Activated naive CD8-positive, alpha-beta T cell treated with anti-CD3 and anti-CD28 coated beads, Interleukin-2, amount 50 U/mL, for 16 hours (primary cell): ENCODE data around the gene MAK.
A peak's percentile ranks its signal among the peaks of the same experiment; 100 is the strongest.
"Not testable (repeated sequence)": the region's sequence is repeated elsewhere in the genome, so short reads cannot be mapped to it uniquely, and the experiment has no call there.

Source experiments
- DNase-seq: peaks from one replicate; pipeline ENCODE4 v3.0.0-alpha.2; 2020; ENCODE audit warnings: low read depth, low spot score

The MAK gene

DNA sequence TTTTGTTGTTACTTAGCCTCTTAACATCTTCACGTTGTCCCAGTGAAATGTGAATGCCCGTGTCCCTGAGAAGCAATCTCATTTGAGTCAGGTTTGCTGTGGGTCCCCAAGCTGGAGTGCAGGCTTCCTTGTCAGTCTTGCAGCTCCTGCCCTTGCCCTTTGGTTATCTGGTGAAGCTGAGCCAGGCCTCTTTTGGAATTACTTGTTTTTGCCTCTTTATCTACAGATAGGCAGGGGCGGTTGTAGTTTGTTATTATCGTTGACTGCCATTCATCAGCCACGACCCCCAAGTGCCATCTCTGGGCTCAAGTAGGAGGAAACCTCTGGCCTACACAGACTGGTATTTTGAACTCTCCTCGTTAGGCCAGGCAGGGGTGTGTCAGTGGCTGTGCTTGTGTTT lies 113.3 kb downstream of the MAK start:
- DNase-seq = no peak

DNA sequence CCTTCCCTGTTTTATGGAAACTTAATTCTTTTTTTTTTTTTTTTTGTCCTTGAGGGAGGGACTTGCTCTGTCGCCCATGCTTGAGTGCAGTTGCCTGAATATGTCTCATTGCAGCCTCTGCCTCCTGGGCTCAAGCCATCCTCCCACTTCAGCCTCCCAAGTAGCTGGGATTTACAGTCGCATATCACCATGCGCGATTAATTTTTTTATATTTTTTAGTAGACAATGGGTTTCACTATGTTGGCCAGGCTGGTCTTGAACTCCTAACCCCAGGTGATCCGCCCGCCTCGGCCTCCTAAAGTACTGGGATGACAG lies 114.8 kb downstream of the MAK start:
- DNase-seq = no peak

DNA sequence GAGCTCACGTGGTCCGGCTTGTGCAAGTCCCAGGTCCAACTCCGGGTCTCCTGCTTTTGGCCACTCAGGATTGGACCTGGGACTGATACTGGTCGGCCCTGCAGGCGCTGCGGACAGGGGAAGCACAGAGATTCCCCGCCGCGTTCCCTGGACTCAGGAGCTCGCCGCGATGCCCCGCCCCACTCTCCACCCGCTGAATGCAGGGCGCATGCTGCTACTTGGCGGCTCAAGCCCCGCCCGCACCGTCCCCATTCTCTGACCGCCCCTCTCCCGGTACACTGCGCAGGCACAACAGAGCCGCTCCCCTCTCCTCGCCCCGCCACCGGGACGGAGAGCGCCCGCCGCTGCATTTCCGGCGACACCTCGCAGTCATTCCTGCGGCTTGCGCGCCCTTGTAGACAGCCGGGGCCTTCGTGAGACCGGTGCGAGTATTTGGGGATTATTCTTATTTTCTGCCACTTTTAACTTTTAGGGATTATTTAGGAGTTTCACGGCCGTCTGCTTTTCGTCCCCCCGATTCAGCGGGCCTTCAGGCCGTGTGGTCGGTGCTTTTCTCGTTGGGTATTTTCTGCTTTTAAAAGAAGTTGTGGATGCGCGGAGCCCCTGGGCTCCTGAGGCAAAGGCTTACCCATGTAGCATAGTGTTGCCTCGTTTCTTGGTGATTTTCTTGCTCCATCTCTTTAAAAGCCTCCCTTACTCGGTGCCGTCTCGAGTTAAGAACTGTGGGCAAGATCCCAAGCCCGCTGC lies 115.3 kb downstream of the MAK start, which contains the start of gene TMEM14C:
TSS of gene TMEM14C (plus strand) at position 251 of the 747 bp plus-strand sequence. CDS start 1,544 bp downstream, outside the sequence.
- peak; percentile 64 for DNase-seq

DNA sequence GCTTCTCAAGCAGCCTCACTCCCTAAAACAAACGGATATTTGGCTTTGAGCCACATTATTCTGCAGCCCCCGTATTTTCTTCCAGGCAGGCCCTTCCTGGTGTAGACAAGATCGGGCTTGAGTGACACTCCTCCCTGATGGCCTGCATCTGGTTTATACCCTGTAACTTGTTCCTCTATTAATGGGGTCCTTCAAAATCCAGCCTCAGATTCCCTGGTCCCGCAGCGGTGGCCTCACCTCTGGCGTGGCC lies 115.8 kb downstream of the MAK start:
- DNase-seq = no peak

DNA sequence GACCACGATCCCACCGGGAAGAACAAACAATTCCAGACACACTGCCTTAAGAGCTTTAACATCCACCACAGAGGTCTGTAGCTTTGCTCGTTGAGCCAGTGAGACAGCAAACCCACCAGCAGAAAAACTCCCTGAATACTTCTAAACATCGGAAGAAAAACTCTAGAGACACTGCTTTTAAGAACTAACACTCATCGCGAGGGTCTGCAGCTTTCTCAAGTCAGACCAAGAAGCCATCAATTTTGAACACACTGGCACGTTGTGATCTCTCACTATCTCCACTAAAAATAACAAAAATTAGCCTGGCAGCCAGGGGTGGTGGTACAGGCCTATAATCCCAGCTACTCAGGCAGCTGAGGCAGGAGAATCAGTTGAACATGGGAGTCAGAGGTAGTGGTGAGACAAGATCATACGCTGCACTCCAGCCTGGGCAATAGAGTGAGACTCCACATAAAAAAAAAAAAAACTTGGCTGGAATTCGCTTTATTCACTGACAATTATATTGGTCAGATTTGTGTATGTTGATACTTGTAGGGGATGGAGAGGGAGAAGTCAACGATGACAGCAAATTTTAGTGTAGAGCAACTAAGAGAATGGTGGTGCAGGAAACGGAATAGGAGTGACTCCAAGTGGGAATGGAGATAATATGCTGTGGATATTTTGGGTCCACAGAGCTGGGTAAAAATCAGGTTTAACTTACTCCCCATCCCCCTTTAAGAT lies 116.3 kb downstream of the MAK start:
- no peak for DNase-seq

DNA sequence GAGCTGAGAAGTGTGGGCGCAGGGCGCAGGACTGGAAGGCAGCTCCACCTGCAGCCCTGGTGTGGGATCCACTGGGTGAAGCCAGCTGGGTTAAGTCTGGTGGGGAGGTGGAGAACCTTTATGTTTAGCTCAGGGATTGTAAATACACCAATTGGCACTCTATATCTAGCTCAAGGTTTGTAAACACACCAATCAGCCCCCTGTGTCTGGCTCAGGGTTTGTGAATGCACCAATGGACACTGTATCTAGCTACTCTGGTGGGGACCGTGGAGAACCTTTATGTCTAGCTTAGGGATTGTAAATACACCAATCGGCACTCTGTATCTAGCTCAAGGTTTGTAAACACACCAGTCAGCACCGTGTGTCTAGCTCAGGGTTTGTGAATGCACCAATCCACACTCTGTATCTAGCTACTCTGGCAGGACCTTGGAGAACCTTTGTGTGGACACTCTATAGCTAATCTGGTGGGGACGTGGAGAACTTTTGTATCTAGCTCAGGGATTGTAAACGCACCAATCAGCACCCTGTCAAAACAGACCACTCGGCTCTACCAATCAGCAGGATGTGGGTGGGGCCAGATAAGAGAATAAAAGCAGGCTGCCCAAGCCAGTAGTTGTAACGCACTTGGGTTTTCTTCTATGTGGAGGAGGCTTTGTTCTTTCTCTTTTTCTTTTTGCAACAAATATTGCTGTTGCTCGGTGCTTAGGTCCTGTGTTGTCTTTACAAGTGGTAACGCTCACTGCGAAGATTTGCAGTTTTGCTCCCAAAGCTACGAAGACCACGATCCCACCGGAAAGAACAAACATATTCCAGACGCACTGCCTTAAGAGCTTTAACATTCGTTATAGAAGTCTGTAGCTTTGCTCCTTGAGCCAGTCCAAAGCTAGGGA lies 117.1 kb downstream of the MAK start:
- DNase-seq = not testable (repeated sequence)

DNA sequence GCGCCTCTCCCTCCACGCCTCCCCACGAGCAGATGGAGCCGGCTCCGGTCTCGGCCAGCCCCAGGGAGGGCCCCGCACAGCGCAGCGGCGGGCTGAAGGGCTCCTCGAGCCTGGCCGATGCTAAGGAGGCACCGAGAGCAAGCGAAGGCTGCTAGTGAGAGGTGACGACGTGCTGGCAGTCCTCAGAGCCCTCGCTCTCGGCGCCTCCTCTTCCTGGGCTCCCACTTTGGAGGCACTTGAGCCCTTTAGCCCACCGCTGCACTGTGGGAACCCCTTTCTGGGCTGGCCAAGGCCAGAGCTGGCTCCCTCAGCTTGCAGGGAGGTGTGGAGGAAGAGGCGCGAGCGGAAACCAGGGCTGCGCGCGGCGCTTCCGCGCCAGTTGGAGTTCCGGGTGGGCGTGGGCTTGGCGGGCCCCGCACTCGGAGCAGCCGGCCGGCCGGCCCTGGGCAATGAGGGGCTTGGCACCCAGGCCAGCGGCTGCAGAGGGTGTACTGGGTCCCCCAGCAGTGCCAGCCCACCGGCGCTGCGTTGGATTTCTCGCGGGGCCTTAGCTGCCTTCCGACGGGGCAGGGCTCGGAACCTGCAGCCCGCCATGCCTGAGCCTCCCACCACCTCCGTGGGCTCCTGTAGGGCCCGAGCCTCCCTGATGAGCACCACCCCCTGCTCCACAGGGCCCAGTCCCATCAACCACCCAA lies 117.9 kb downstream of the MAK start:
- no peak for DNase-seq

DNA sequence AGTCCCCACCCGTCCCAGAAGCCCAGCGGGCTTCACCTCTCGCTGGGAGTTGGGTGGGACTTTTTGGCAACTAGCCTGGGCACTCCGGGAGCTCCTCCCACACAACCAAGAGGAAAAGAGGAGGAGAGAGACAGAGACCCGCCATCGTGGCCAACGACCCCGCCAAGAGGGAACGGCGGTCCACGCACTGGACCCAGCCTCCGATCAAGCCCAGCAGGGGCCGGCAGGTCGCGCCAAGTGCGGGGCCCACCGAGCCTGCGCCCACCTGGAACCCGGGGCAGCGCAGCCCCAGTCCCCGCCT lies 118.4 kb downstream of the MAK start:
- DNase-seq = no peak

DNA sequence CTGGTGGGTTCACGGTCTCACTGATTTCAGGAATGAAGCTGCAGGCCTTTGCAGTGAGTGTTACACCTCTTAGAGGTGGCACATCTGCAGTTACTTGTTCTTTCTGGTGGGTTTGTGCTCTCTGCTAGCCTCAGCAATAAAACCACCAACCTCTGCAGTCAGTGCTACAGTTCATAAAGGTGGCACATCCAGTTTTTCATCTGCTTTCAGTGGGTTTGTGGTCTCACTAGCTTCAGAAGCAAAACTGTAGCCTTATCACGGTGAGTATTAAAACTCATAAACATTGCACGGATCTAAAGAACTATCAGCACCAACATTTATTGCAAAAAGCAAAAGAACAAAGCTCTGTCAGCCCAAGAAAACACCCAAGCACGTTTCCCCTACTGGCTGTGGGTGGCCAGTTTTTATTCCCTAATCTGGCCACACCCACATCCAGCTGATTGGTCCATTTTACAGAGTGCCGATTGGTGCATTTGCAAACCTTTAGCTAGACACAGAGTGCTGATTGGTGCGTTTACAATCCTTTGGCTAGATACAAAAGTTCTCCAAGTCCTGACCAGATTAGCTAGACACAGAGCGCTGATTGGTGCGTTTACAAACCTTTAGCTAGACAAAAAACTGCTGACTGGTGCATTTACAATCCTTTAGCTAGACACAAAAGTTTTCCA lies 118.9 kb downstream of the MAK start:
- DNase-seq = no peak

DNA sequence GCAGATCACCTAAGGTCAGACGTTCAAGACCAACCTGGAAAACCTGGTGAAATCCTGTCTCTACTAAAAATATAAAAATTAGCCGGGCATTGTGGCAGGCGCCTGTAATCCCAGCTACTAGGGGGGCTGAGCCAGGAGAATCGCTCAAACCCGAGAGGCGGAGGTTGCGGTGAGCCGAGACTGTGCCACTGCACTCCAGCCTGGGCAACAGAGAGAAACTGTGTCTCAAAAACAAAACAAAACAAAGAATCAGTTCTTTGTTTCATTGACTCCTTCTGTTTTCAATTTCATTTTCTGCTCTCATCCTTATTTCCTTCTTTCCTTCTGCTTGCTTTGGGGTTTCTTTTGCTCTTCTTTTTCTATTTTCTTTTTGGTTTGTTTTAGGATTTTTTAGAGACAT lies 124.4 kb downstream of the MAK start:
- DNase-seq = no peak
